ENCODE results near the gene ADGRL1. TPM values are rescaled to one million over a fixed set of nuclear protein-coding genes. Genes with fewer than 3 reads are reported as not detected.
A peak's percentile ranks its signal among the peaks of the same experiment; 100 is the strongest.

The ADGRL1 gene
- total RNA-seq, 6 experiments from 2014 or later = 0.46 to 4.6 (median 1.3) TPM

DNA sequence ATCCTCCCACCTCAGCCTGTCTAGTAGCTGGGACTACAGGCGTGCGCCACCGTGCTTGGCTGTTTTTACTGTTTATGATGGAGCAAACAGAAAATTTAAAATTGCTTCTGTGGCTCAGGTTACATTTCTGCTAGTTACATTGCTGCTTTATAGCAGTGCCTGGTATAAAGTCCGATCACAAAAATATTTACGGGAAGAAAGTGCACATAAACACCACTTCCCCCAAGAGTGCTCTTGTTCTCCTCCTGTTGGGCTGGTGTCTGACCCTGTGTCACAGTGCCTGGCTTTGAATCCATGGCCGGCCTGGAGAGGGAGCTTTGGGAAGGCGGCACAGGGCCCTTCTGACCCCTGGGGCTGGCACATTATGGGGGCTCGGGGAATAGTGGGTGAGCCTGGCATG, 100.3 kb downstream of the ADGRL1 start:
- Histone ChIP-seq H3K27me3 (no peaks in the 10 kb centered on the region), H3K36me3 (peaks cover 0 to 47% (median 23%) of the 10 kb centered on the region in 4 donors), H3K4me3 (no peak overlapping the region), H3K4me1 (no peaks in the 10 kb centered on the region), H3K27ac (no peak overlapping the region), H3K9me3 (no peaks in the 10 kb centered on the region)
- no peak for TF ChIP-seq POLR2A (IDR thresholded peaks at IDR 0.05)
- TF ChIP-seq, protein P1, sequence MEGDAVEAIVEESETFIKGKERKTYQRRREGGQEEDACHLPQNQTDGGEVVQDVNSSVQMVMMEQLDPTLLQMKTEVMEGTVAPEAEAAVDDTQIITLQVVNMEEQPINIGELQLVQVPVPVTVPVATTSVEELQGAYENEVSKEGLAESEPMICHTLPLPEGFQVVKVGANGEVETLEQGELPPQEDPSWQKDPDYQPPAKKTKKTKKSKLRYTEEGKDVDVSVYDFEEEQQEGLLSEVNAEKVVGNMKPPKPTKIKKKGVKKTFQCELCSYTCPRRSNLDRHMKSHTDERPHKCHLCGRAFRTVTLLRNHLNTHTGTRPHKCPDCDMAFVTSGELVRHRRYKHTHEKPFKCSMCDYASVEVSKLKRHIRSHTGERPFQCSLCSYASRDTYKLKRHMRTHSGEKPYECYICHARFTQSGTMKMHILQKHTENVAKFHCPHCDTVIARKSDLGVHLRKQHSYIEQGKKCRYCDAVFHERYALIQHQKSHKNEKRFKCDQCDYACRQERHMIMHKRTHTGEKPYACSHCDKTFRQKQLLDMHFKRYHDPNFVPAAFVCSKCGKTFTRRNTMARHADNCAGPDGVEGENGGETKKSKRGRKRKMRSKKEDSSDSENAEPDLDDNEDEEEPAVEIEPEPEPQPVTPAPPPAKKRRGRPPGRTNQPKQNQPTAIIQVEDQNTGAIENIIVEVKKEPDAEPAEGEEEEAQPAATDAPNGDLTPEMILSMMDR (IDR thresholded peaks at IDR 0.05) = no peak
- DNase-seq (no peak), ATAC-seq (no peak)
- 87% methylated on average over 8 of the region's 8 CpGs for WGBS (ENCODE audit: insufficient coverage, low coverage, low lambda C conversion rate, missing lambda C conversion rate)
- intact Hi-C loops (cut with DNase I) = no loop called here

DNA sequence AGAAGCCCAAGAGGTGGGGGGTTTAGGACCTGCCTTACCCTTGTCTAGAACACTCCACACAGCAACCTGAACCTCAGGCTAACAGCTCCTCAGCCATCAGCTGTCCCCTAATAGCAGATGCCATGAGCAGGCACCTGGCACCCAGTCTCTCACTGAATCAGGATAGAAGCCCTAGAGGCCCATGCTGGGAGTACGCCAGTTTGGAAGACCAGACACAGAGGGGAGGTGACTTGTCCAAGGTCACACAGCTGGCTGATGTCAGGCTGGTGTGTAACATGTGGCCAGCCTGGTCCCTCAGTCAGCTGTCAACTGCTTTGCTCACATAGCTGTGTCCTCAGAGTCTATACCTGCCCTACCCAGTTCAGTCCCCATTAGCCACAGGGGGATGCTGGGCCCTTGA, 102.7 kb downstream of the ADGRL1 start:
- Histone ChIP-seq H3K9me3 (no peaks in the 10 kb centered on the region), H3K4me1 (no peaks in the 10 kb centered on the region), H3K4me3 (no peak overlapping the region), H3K27me3 (no peaks in the 10 kb centered on the region), H3K36me3 (peaks cover 0 to 60% (median 25%) of the 10 kb centered on the region in 4 donors), H3K27ac (no peak overlapping the region)
- WGBS (ENCODE audit: insufficient coverage, low coverage, low lambda C conversion rate, missing lambda C conversion rate) = no CpG with 5 or more reads among the region's 1 CpG
- TF ChIP-seq, protein P1 (IDR thresholded peaks at IDR 0.05) = no peak
- no peak for TF ChIP-seq POLR2A (IDR thresholded peaks at IDR 0.05)
- no peak for ATAC-seq
- DNase-seq = no peak
- intact Hi-C loops (cut with DNase I) = no loop called here

DNA sequence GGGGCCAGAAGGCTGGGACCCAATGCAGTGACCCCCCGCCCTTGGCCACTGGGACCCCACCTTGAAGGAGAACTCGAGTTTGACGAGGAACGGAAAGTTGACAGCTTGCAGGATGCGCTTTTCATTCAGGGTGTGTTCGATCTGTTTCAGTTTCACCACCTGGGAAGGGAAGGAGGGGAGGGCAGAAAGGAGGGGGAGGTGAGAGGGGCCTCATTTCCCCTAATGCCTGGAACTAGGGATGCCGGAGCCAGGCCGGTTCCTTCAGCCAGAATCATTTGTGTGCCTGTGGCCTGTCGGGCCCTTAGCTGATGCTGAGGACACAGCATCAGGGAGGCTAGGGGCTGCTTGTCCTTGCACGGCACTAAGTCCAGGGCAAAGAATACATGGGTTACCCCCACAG, 103.2 kb downstream of the ADGRL1 start:
- H3K4me3 ChIP-seq = no peak overlapping the region
- H3K27ac ChIP-seq = no peak overlapping the region
- DNase-seq = no peak
- no peaks in the 10 kb centered on the region for H3K27me3 ChIP-seq
- 90% methylated on average over 6 of the region's 10 CpGs for WGBS (ENCODE audit: insufficient coverage, low coverage, low lambda C conversion rate, missing lambda C conversion rate)
- peaks cover 0 to 65% (median 25%) of the 10 kb centered on the region in 4 donors for H3K36me3 ChIP-seq
- intact Hi-C loops (cut with DNase I) = no loop called here
- TF ChIP-seq, protein P1 (IDR thresholded peaks at IDR 0.05) = no peak
- no peak for TF ChIP-seq POLR2A (IDR thresholded peaks at IDR 0.05)
- H3K9me3 ChIP-seq = no peaks in the 10 kb centered on the region
- H3K4me1 ChIP-seq = no peaks in the 10 kb centered on the region
- no peak for ATAC-seq

DNA sequence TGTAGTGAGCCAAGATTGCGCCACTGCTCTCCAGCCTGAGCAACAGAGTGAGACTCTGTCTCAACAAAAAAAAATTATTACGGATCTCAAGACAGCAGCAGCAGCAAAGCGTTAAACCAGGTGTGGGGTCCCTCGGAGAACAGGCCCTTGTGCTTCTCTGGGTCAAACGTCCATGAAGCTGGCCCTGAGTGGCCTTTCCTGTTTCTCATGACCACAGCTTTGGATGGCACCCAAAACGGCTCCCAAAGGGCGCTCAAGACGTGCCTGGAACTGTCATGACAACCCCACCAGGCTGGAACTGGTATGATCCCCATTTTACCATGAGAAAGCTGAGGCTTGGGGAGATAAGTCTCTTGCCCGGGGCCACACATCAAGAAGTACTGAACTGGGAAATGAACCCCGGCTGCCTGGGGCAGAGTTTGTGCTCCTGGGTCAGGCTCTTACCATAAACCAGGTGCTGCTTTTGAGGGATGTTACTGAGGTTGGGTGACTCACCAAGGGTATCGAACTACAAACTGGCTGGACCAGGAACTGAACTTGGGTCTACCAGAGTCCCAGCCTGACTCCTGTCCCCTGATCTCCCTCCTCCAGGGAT, 103.8 kb downstream of the ADGRL1 start:
- TF ChIP-seq POLR2A (IDR thresholded peaks at IDR 0.05) = no peak
- TF ChIP-seq, protein P1 (IDR thresholded peaks at IDR 0.05) = no peak
- Histone ChIP-seq H3K27ac (no peak overlapping the region), H3K4me3 (no peak overlapping the region), H3K9me3 (no peaks in the 10 kb centered on the region), H3K27me3 (no peaks in the 10 kb centered on the region), H3K36me3 (peaks cover 0 to 71% (median 27%) of the 10 kb centered on the region in 4 donors), H3K4me1 (no peaks in the 10 kb centered on the region)
- DNase-seq (no peak), ATAC-seq (peak in 1 of 4 donors; percentile 15)
- intact Hi-C loops (cut with DNase I) = no loop called here
- 51% methylated on average over 8 of the region's 11 CpGs for WGBS (ENCODE audit: insufficient coverage, low coverage, low lambda C conversion rate, missing lambda C conversion rate)

All from right lobe of liver (tissue), 6 donors.